SW480 (cell line): Measurements from ENCODE around the gene SKAP2.

Experiments
- DNase-seq: peaks from one replicate; pipeline ENCODE4 v3.0.0-alpha.2; 2016; ENCODE audit warnings: low spot score

The SKAP2 gene

GRCh38 chr7:26637610-26638009, 226.8 kb downstream of the SKAP2 start:
- DNase-seq: no peak

GRCh38 chr7:26636808-26637207, 227.6 kb downstream of the SKAP2 start:
- no peak for DNase-seq

- no peak for DNase-seq
These were observed 230.8 kb downstream of the SKAP2 start for GRCh38 chr7:26633557-26633956.

- DNase-seq: no peak
These were observed 232.8 kb downstream of the SKAP2 start for GRCh38 chr7:26631601-26632000.

GRCh38 chr7:26630941-26631580, 233.3 kb downstream of the SKAP2 start:
- no peak for DNase-seq

GRCh38 chr7:26630361-26630760, 234.0 kb downstream of the SKAP2 start:
- DNase-seq: no peak

GRCh38 chr7:26629696-26630095, 234.7 kb downstream of the SKAP2 start:
- DNase-seq: no peak

GRCh38 chr7:26627891-26628341, 236.5 kb downstream of the SKAP2 start:
- DNase-seq: no peak

GRCh38 chr7:26627221-26627620, 237.2 kb downstream of the SKAP2 start:
- DNase-seq: no peak

GRCh38 chr7:26626687-26627086, 237.7 kb downstream of the SKAP2 start:
- DNase-seq: no peak

GRCh38 chr7:26626156-26626555, 238.2 kb downstream of the SKAP2 start:
- no peak for DNase-seq

- no peak for DNase-seq
These were observed 239.1 kb downstream of the SKAP2 start for GRCh38 chr7:26625286-26625685.

- DNase-seq: no peak
These were observed 239.6 kb downstream of the SKAP2 start for GRCh38 chr7:26624839-26625238.

GRCh38 chr7:26624431-26624830, 240.0 kb downstream of the SKAP2 start:
- DNase-seq: no peak

- DNase-seq: peak; percentile 39
These were observed 244.0 kb downstream of the SKAP2 start for GRCh38 chr7:26620352-26620751.

GRCh38 chr7:26619348-26619984, 244.9 kb downstream of the SKAP2 start:
- no peak for DNase-seq

- no peak for DNase-seq
These were observed 245.5 kb downstream of the SKAP2 start for GRCh38 chr7:26618898-26619297.

- DNase-seq: no peak
These were observed 245.9 kb downstream of the SKAP2 start for GRCh38 chr7:26618449-26618848.
